ENCODE data around the gene MAD1L1.

DNA sequence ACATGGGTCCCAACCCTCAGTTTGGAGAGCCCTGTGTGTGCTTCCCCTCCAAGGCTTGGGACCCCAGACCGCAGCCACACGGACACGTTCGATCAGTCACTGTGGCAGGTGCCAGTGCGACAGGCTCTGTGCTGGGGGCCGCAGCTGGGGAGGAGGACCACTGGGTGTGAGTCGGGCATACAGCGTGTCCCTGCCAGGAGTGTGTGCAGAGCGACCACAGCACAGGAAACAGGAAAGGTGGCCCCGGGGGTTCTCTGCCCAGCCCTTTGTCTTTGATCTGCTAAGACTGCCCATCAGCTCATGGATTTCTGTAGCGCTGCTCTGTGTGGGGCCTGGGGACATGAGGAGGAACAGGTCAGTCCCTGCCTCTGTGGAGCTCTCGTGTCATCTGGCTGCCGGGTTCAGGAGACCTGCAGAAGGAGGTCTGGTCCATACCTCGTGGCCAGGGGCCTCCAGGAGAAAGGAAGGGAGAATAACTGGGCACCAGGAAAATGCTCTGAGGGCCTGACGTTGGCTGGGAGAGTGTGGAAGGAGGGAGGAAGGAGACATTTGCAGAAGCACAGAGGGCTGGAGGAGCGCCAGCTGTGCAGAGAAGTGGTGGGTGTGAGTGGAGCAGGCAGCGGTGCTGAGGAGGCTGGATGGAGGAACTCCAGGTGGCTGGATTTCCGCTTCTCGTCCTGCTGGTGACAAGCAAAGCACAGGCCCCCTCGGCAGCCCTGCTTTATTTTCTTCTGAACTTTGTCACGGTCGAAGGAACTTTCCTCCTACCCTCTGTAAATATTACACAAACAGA, 13.3 kb upstream of the MAD1L1 start:
- TF ChIP-seq EZH2 (IDR thresholded peaks at IDR 0.05) (no peak), POLR2AphosphoS5 (IDR thresholded peaks at IDR 0.05; ENCODE audit: borderline replicate concordance, low read depth, low read length) (no peak), FOXP2 (optimal IDR thresholded peaks at IDR 0.05; ENCODE audit: control extremely low read depth, extremely low read length, insufficient read depth) (no peak)
